ENCODE measurements around the gene ZCWPW2.

Gene ZCWPW2

DNA sequence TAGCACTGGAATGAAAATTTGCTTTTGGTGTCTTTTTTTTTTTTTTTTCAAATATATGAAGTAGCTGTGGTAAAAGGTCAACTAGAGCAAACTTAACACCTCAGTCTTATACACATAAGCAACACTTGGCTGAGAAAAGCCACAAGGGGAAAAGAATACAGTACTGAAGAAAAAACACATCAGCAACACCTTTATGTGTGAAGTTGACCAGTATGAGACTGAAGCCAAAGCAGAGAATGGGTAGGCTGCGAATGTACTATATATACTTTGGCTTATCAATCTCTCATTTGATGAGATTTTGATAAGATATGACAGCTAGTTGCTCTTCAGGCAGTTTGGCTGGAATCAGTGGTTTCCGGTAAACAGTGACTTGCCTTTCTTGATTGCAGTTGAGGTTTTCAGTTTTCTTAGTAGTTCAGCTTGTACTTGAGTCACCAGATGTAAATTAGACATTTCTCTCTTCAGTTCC, 22.0 kb upstream of the ZCWPW2 start:
- no peaks in the 10 kb centered on the region for H3K27me3 ChIP-seq (replicated peaks; ENCODE audit: control insufficient read depth, insufficient read depth, low read length)
- H3K4me3 ChIP-seq (replicated peaks; ENCODE audit: low read depth, low read length), result no peak overlapping the region
- peaks cover 2% of the 10 kb centered on the region; the same call in 1 of the 2 replicates for H3K36me3 ChIP-seq (ENCODE audit: control insufficient read depth, insufficient read depth, low read length)
- peak; percentile 9 for DNase-seq (ENCODE audit: extremely low read depth, insufficient read length)
- TF ChIP-seq CTCF (IDR thresholded peaks at IDR 0.05; ENCODE audit: insufficient read depth, low read length, poor library complexity, severe bottlenecking), result no peak

GRCh38 chr3:28328188-28329151, 20.1 kb upstream of the ZCWPW2 start:
- Histone ChIP-seq H3K4me3 (replicated peaks; ENCODE audit: low read depth, low read length) (no peak overlapping the region), H3K27me3 (replicated peaks; ENCODE audit: control insufficient read depth, insufficient read depth, low read length) (no peaks in the 10 kb centered on the region), H3K36me3 (ENCODE audit: control insufficient read depth, insufficient read depth, low read length) (peaks cover 2% of the 10 kb centered on the region; the same call in 1 of the 2 replicates)
- TF ChIP-seq CTCF (IDR thresholded peaks at IDR 0.05; ENCODE audit: insufficient read depth, low read length, poor library complexity, severe bottlenecking), result peak; percentile 46
- peak; percentile 9 for DNase-seq (ENCODE audit: extremely low read depth, insufficient read length)

- H3K36me3 ChIP-seq (ENCODE audit: control insufficient read depth, insufficient read depth, low read length), result peaks cover 1% of the 10 kb centered on the region; the same call in 1 of the 2 replicates
- TF ChIP-seq CTCF (IDR thresholded peaks at IDR 0.05; ENCODE audit: insufficient read depth, low read length, poor library complexity, severe bottlenecking), result no peak
These were observed 14.0 kb upstream of the ZCWPW2 start for GRCh38 chr3:28334552-28334951.

DNA sequence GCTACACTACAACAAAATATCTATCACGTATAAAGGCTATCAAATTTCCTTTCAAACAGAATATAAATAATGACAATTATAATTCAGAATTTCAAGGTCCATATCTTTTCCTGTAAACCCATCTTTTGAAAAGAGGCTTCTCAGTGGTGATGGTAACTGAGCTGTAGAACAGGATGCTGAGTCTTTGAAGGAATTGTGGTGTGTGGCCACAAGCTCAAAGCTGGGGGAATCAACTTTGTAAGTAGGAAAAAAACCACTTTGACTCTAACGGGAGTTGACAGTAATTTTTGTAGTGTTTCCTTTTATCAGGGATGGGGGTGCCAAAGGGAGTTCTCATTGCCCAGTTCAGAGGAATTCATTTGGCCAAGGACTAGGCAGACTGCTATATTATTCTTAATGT, 13.3 kb upstream of the ZCWPW2 start:
- no peak for TF ChIP-seq CTCF (IDR thresholded peaks at IDR 0.05; ENCODE audit: insufficient read depth, low read length, poor library complexity, severe bottlenecking)
- no peak for DNase-seq (ENCODE audit: extremely low read depth, insufficient read length)
- Histone ChIP-seq H3K4me3 (replicated peaks; ENCODE audit: low read depth, low read length) (no peak overlapping the region), H3K36me3 (ENCODE audit: control insufficient read depth, insufficient read depth, low read length) (0 out of 2 replicates have a peak, but pooled peaks cover 1% of the 10 kb centered on the region), H3K27me3 (replicated peaks; ENCODE audit: control insufficient read depth, insufficient read depth, low read length) (no peaks in the 10 kb centered on the region)

More at GRCh38 chr3:28334552-28334951, 14.0 kb upstream of the ZCWPW2 start:
- no peak for DNase-seq (ENCODE audit: extremely low read depth, insufficient read length)
- Histone ChIP-seq H3K4me3 (replicated peaks; ENCODE audit: low read depth, low read length) (no peak overlapping the region), H3K27me3 (replicated peaks; ENCODE audit: control insufficient read depth, insufficient read depth, low read length) (no peaks in the 10 kb centered on the region)

DNA sequence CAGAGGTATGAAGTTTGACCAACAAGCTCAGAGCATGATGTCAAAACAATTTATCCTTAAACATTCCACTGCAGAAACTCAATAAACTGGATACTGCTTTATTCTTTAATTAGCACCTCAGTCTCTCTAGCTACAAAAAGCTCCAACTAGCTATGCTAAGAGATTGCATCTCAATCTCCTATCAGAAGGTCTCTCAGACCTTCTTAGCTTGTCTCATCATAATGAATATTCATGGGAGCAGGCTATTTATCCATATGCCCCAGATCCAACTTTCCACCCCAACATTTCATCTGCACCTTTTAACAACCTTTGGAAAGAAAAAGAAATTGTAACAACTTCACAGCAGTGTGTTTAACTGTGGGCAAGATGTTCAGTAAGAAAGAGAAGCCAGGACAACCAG, 11.3 kb upstream of the ZCWPW2 start:
- H3K36me3 ChIP-seq (ENCODE audit: control insufficient read depth, insufficient read depth, low read length), result 0 out of 2 replicates have a peak, but pooled peaks cover 1% of the 10 kb centered on the region
- DNase-seq (ENCODE audit: extremely low read depth, insufficient read length), result no peak
- H3K4me3 ChIP-seq (replicated peaks; ENCODE audit: low read depth, low read length), result no peak overlapping the region
- no peak for TF ChIP-seq CTCF (IDR thresholded peaks at IDR 0.05; ENCODE audit: insufficient read depth, low read length, poor library complexity, severe bottlenecking)
- H3K27me3 ChIP-seq (replicated peaks; ENCODE audit: control insufficient read depth, insufficient read depth, low read length), result no peaks in the 10 kb centered on the region

All from GM06990 (cell line).